HL-60/S4 treated with phorbol 12-myristate 13-acetate at 8.2 ng/mL for 4 days and 3 days (cell line): Measurements from ENCODE around the gene KCTD5.
"Not testable (repeated sequence)": the region's sequence is repeated elsewhere in the genome, so short reads cannot be mapped to it uniquely, and the experiment has no call there.

ENCODE experiments used
- in situ Hi-C: fragments of 300-500 bp; cut with MboI; formaldehyde crosslinking; loops from 2 replicates; pipeline ENCODE4 v1.15.0; 2022; ENCODE audit warnings: low sequenced_read_pairs

Gene KCTD5

GRCh38 chr16:2721634-2722173, 39.4 kb downstream of the KCTD5 start:
- in situ Hi-C loops, result not testable (repeated sequence)

- in situ Hi-C loops, result no loop called here
These were observed 41.9 kb downstream of the KCTD5 start for GRCh38 chr16:2724088-2724676.

- in situ Hi-C loops, result no loop called here
These were observed 42.6 kb downstream of the KCTD5 start for GRCh38 chr16:2724816-2725348.

- in situ Hi-C loops, result no loop called here
These were observed 44.6 kb downstream of the KCTD5 start for GRCh38 chr16:2726923-2727322.

- in situ Hi-C loops, result no loop called here
These were observed 45.7 kb downstream of the KCTD5 start for GRCh38 chr16:2728034-2728433.

- in situ Hi-C loops, result no loop called here
These were observed 52.7 kb downstream of the KCTD5 start for GRCh38 chr16:2734844-2735515.

- in situ Hi-C loops, result no loop called here
These were observed 54.3 kb downstream of the KCTD5 start for GRCh38 chr16:2736476-2737237.

- in situ Hi-C loops, result no loop called here
These were observed 54.9 kb downstream of the KCTD5 start for GRCh38 chr16:2737238-2737605.

- in situ Hi-C loops, result no loop called here
These were observed 55.6 kb downstream of the KCTD5 start for GRCh38 chr16:2737895-2738418.

GRCh38 chr16:2738615-2739014, 56.3 kb downstream of the KCTD5 start:
- in situ Hi-C loops, result no loop called here

- in situ Hi-C loops, result no loop called here
These were observed 57.5 kb downstream of the KCTD5 start for GRCh38 chr16:2739625-2740430.

GRCh38 chr16:2740476-2740875, 58.2 kb downstream of the KCTD5 start:
- in situ Hi-C loops, result no loop called here

GRCh38 chr16:2741168-2741567, 58.8 kb downstream of the KCTD5 start:
- in situ Hi-C loops, result no loop called here

- in situ Hi-C loops, result no loop called here
These were observed 60.1 kb downstream of the KCTD5 start for GRCh38 chr16:2742323-2743006.

GRCh38 chr16:2743007-2743810, 60.9 kb downstream of the KCTD5 start:
- in situ Hi-C loops, result no loop called here

- in situ Hi-C loops, result no loop called here
These were observed 62.4 kb downstream of the KCTD5 start for GRCh38 chr16:2744711-2745110.

- in situ Hi-C loops, result no loop called here
These were observed 63.0 kb downstream of the KCTD5 start for GRCh38 chr16:2745116-2745890.

GRCh38 chr16:2745961-2746360, 63.6 kb downstream of the KCTD5 start:
- in situ Hi-C loops, result no loop called here
